ENCODE results near the gene ACOT8.

DNA sequence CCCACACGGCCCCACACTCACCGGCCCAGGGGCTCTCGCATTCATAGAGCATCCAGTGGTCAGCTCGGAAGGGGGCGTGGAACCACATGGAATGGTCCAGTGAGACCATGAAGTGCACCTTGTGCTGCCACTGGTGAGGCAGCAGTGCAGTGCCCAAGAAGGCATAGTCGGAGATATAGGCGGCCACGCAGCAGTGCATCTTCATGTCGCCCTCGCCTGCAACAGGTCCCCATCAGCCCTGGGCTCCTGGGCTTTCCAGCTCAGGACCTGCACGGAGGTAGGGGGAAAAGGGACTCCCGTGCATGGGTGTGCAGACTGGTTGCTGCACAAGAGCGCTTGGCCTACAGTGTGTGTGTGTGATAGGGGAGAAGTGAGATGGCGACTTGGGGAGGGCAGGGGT is 13.7 kb downstream of the ACOT8 start:
- TF ChIP-seq POLR2AphosphoS5 (IDR thresholded peaks at IDR 0.05; ENCODE audit: low read depth, low read length): peak; percentile 12; the same call in 1 of the 2 replicates
- TF ChIP-seq SIN3A (IDR thresholded peaks at IDR 0.05; ENCODE audit: borderline replicate concordance, insufficient read depth, low read length): no peak
- TF ChIP-seq TAF1 (IDR thresholded peaks at IDR 0.05; ENCODE audit: borderline replicate concordance, insufficient read depth, low read length): no peak
- TF ChIP-seq, protein P1, sequence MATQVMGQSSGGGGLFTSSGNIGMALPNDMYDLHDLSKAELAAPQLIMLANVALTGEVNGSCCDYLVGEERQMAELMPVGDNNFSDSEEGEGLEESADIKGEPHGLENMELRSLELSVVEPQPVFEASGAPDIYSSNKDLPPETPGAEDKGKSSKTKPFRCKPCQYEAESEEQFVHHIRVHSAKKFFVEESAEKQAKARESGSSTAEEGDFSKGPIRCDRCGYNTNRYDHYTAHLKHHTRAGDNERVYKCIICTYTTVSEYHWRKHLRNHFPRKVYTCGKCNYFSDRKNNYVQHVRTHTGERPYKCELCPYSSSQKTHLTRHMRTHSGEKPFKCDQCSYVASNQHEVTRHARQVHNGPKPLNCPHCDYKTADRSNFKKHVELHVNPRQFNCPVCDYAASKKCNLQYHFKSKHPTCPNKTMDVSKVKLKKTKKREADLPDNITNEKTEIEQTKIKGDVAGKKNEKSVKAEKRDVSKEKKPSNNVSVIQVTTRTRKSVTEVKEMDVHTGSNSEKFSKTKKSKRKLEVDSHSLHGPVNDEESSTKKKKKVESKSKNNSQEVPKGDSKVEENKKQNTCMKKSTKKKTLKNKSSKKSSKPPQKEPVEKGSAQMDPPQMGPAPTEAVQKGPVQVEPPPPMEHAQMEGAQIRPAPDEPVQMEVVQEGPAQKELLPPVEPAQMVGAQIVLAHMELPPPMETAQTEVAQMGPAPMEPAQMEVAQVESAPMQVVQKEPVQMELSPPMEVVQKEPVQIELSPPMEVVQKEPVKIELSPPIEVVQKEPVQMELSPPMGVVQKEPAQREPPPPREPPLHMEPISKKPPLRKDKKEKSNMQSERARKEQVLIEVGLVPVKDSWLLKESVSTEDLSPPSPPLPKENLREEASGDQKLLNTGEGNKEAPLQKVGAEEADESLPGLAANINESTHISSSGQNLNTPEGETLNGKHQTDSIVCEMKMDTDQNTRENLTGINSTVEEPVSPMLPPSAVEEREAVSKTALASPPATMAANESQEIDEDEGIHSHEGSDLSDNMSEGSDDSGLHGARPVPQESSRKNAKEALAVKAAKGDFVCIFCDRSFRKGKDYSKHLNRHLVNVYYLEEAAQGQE (IDR thresholded peaks at IDR 0.05; ENCODE audit: insufficient read depth in 1 of 2, low read depth in 2 of 2, low read length in 2 of 2): no peak
- no peak for TF ChIP-seq FOXP2 (optimal IDR thresholded peaks at IDR 0.05; ENCODE audit: borderline replicate concordance, extremely low read depth, extremely low read length, insufficient read depth)

Data from PFSK-1 (cell line).